ES-I3 (cell line): Measurements from ENCODE around the gene PLEKHB2.
"Not testable (repeated sequence)": the region's sequence is repeated elsewhere in the genome, so short reads cannot be mapped to it uniquely, and the experiment has no call there.

ENCODE experiments used
- H3K36me3 ChIP-seq: 2 replicates; pipeline ENCODE4 v1.6.1; 2013; ENCODE audit warnings: mild to moderate bottlenecking, low read length, control low read depth, moderate library complexity; ENCODE audit not compliant: insufficient read depth
- H3K4me1 ChIP-seq: 2 replicates; pipeline ENCODE4 v1.6.1; 2013; ENCODE audit warnings: mild to moderate bottlenecking, control low read depth, low read length; ENCODE audit not compliant: insufficient read depth
- H3K9ac ChIP-seq: 2 replicates; pipeline ENCODE4 v1.6.1; 2013; ENCODE audit warnings: low read depth, mild to moderate bottlenecking, low read length, moderate library complexity
- H3K9me3 ChIP-seq: 2 replicates; pipeline ENCODE4 v1.6.1; 2013; ENCODE audit warnings: mild to moderate bottlenecking, low read length, moderate library complexity; ENCODE audit not compliant: control insufficient read depth, insufficient read depth

PLEKHB2 gene

DNA sequence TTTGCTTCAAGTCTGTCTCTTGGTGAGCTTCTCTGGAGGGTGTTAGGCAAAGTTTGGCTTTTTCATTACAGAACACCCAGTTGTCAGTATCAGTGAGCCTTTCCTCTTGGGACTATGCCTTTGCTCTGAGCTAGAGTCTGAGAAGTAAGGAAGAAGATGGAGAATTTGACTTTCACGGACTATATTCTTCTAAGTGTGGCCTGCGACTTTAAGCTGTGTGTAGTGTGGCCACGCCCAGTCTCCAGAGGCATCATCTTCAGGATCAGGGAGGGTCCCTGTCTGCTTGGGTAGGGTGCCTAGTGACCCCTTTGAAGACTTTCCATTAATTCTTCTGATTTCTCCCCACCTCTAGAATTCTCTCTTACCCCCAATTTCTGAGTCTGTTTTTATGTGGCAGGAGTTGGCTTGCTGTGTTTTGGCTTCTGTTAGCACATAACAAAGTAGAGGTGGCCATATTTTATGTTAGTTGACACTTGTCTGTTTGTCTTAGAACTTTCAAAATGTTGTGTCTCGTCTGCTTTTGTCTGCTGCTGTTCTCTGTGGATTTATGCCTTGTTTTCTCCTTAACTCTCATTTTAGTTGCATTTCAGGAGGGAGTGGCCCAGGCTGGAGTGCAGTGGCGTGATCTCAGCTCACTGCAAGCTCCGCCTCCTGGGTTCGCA is 8.6 kb downstream of the PLEKHB2 start:
- no peaks in the 10 kb centered on the region for H3K36me3 ChIP-seq
- H3K9me3 ChIP-seq: peaks cover 2% of the 10 kb centered on the region; the same call in 1 of the 2 replicates
- no peak overlapping the region for H3K9ac ChIP-seq
- peaks cover 10% of the 10 kb centered on the region; the same call in 1 of the 2 replicates for H3K4me1 ChIP-seq

DNA sequence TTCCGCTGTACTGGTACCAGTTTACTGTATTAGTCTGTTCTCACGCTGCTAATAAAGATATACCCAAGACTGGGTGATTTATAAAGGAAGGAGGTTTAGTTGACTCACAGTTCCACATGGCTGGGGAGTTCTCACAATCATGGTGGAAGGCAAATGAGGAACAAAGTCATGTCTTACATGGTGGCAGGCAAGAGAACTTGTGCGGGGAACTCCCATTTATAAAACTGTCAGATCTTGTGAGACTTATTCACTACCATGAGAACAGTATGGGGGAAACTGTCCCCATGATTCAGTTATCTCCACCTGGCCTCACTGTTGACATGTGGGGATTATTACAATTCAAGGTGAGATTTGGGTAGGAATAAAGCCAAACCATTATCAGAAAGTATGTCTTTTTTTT is 9.8 kb downstream of the PLEKHB2 start:
- H3K36me3 ChIP-seq, H3K9ac ChIP-seq, H3K9me3 ChIP-seq: not testable (repeated sequence)
- peaks cover 10% of the 10 kb centered on the region; the same call in 1 of the 2 replicates for H3K4me1 ChIP-seq

DNA sequence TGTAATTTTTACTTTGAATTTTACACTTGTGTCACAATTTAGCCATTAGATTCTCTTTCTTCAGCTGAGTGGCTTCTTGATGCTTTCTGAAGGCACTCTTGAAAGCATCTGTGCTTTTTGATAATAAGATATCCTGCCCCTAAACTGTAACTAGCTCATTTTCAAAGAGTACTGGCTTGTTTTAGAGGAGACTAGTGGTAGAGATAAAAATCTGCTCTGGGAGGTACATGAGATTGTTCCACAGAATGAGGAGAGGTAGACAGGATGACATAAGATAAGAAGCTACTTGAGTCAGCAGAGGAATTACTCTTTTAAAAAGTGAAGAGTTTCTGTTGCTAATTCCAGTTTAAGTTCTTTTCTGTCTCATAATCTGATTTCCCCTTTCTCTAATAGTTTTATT is 10.6 kb downstream of the PLEKHB2 start:
- no peaks in the 10 kb centered on the region for H3K36me3 ChIP-seq
- peaks cover 10% of the 10 kb centered on the region; the same call in 1 of the 2 replicates for H3K4me1 ChIP-seq
- no peak overlapping the region for H3K9ac ChIP-seq
- H3K9me3 ChIP-seq: peaks cover 2% of the 10 kb centered on the region; the same call in 1 of the 2 replicates

DNA sequence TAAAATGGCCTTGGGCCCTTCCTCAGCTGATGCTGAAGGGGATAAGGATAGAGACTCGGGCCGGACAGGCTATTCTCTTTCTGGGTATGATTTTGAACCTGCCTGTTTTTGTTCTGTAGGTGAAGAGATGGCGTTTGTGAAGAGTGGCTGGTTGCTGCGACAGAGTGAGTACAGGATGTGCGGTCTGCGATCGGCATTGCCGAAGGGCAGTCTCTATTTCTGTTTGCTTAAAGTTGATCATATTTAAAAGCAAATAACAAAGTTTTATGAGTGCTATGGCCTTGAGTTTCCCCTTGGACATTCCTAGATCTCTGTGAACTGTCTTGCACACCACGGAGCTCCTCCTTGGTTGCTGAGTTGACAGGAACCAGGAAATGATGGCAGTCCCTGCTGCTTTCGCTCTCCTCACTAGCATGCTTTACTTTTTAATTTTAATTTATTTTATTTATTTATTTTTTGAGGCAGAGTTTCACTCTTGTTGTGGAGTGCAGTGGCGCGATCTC is 15.7 kb downstream of the PLEKHB2 start:
- Histone ChIP-seq H3K9me3 (peaks cover 2% of the 10 kb centered on the region; the same call in 1 of the 2 replicates), H3K4me1 (no peaks in the 10 kb centered on the region), H3K9ac (no peak overlapping the region), H3K36me3 (no peaks in the 10 kb centered on the region; the same call in 1 of the 2 replicates)

DNA sequence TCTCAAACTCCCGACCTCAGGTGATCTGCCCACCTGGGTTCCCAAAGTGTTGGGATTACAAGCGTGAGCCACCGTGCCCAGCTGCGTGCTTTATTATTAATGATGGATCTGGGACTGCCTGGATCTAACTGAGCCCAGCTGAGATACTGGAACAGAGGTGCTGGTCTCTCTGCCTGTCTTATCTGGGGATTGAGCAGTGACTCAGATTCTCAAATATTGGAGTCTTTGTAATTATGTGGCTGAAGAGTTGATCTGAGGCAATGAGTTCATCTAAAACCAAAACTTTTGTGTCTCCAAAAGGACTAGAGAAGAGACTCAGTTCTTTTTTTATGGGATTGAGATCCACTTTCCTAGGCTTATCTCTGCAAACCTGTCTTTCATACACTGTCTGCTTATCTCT is 16.3 kb downstream of the PLEKHB2 start:
- H3K9me3 ChIP-seq: no peaks in the 10 kb centered on the region; the same call in 1 of the 2 replicates
- H3K4me1 ChIP-seq: no peaks in the 10 kb centered on the region
- H3K36me3 ChIP-seq: no peaks in the 10 kb centered on the region; the same call in 1 of the 2 replicates
- no peak overlapping the region for H3K9ac ChIP-seq

DNA sequence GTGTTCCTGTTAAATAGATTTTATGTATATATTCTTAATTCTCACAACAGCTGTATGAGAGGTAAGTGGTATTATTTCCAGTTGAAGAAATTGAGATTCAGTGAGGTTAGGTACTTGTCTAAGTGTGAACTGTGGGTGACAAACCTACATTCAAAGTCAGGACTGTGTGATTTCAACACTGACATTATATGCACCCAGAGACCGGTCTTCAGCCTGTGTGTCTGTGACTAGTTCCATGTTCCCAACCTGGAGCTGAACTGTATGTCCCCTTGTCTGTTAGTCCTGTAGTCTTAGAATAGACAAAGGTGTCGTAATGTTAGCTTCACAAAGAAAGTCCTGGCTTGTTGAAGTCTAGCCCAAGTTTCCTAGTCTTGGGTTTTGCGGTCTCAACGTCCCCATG is 17.4 kb downstream of the PLEKHB2 start:
- Histone ChIP-seq H3K4me1 (no peaks in the 10 kb centered on the region), H3K36me3 (peaks cover 6% of the 10 kb centered on the region; the same call in 1 of the 2 replicates), H3K9me3 (no peaks in the 10 kb centered on the region), H3K9ac (no peak overlapping the region)

DNA sequence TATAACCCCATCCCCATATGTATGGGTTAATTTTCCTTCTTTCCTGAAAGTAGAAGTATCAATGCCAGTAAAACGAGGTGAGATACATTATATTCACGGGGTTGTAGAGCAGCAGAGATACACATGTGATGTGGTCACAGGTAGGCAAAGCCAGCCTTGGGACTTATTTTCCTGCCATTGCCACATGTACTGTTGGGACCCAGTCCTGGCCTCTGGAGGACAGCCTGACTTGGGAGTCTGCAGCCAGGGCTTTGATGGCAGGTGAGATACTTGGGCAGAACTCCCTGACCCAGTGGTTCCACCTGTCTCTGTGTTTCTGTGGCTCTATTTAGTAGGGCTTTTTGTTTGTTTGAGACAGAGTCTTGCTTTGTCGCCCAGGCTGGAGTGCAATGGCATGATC is 18.1 kb downstream of the PLEKHB2 start:
- Histone ChIP-seq H3K9ac (no peak overlapping the region), H3K36me3 (peaks cover 6% of the 10 kb centered on the region; the same call in 1 of the 2 replicates), H3K4me1 (no peaks in the 10 kb centered on the region), H3K9me3 (no peaks in the 10 kb centered on the region)

DNA sequence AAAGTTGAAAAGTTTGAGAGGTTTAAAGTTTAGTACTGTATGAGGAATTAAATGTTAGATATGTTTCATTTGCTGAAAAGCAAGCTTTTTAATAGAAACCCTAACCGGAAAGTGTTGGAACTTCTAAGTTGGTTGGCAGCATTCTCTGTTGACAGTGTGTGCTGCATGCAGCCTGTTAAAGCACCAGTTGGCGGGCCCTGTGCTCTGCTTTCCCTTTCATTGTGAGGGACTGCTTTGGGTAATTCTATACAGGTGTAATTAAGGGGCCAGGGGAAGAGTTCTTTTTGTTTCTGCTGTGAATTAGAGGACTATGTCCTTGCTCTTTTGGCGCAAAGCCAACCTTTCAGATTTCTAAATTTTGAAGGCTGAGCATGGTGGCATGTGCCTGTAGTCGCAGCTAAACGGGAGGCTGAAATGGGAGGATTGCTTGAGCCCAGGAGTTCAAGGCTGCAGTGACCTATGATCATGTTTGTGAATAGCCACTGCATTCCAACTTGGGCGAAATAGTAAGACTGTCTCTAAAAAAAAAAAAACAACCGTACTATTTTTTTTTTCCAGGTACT is 20.1 kb downstream of the PLEKHB2 start:
- Histone ChIP-seq H3K4me1 (no peaks in the 10 kb centered on the region), H3K9me3 (no peaks in the 10 kb centered on the region), H3K9ac (no peak overlapping the region), H3K36me3 (peaks cover 9% of the 10 kb centered on the region)

DNA sequence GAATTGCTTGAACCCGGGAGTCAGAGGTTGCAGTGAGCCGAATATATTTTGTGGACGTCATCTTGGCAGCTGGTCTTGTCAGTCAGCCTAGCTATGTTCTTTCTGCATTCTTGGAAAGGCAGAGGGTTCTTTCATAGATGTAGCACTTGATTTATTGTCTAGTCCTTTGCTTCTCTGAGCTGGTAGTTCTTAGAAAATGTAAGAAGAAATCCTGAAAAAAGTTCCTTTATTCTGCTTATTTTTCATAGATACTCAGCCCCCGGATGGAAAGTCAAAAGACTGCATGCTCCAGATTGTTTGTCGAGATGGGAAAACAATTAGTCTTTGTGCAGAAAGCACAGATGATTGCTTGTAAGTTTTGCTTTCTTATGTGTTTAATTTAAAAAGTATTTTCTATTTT is 21.3 kb downstream of the PLEKHB2 start:
- H3K36me3 ChIP-seq: peaks cover 16% of the 10 kb centered on the region

DNA sequence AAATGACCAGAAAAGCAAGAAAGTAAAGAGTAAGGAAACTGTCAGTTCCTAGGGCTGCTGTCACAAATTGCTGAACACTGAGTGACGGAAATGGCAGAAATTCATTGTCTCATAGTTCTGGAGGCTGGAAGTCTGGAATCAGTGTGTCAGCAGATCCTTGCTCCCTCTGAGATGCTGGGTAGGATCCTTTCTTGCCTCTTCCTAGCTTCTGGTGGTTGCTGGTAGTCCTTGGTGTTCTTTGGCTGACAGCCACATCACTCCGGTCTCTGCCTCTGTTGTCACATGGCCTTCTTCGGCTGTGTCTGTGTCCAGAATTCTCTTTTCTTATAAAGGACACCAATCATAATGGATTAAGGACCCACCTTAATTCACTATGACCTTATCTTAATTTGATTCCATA is 21.9 kb downstream of the PLEKHB2 start:
- Histone ChIP-seq H3K36me3 (peaks cover 16% of the 10 kb centered on the region), H3K9me3 (no peaks in the 10 kb centered on the region), H3K4me1 (no peaks in the 10 kb centered on the region), H3K9ac (no peak overlapping the region)

More for the DNA sequence above, 21.3 kb downstream of the PLEKHB2 start:
- no peak overlapping the region for H3K9ac ChIP-seq
- no peaks in the 10 kb centered on the region for H3K4me1 ChIP-seq
- no peaks in the 10 kb centered on the region for H3K9me3 ChIP-seq

DNA sequence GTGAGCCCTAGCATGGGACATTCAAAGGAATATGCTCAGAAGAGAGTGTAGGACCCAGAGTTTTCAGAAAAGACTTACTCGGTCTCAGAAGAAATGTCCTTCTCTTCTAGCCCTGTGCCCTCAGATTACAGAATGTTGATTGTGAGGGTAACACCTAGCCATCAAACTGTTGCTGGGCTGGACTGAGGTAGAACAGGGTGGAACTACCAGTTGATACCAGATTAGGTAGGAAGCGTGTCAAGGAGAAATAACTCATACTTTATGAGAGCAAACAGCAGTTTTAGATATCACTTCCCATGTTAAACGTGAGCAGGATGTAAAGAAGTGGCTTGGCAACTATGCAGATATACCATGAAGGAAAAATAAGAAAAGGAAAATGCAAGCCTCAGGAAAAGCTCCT is 22.8 kb downstream of the PLEKHB2 start:
- Histone ChIP-seq H3K9ac (no peak overlapping the region), H3K36me3 (peaks cover 22% of the 10 kb centered on the region), H3K9me3 (no peaks in the 10 kb centered on the region), H3K4me1 (no peaks in the 10 kb centered on the region)

DNA sequence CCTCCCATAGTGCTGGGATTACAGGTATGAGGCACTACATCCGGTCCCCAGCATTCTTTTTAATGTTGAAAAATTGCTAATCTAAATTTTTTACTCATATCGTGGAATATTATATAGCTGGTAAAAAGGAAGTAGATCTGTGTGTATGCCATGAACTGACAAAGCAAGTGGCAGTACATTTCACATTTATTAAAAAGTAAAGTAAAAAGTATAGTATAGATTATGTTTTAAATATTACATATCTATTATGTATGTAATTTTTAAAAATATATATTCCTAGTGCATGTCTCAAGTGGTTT is 25.1 kb downstream of the PLEKHB2 start:
- Histone ChIP-seq H3K9me3 (no peaks in the 10 kb centered on the region), H3K4me1 (no peaks in the 10 kb centered on the region), H3K9ac (no peak overlapping the region), H3K36me3 (peaks cover 22% of the 10 kb centered on the region)

DNA sequence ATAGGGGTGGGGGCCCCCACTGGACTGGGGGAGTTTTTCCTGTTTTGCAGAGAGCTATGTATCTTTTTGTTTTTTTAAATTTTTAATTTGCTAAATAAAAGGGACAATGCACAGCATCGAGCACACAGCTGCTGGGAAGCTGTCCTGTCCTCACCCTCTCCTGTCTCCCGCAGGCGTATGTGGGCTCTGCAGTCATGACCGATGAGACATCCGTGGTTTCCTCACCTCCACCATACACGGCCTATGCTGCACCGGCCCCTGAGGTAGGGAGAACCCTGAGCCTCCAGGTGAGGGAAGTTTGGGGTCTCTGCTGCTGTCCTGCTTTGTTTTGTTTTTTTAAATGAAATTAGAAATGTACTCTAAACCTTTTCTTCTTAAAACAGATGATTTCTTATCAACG is 27.6 kb downstream of the PLEKHB2 start:
- no peaks in the 10 kb centered on the region for H3K4me1 ChIP-seq
- H3K9ac ChIP-seq: no peak overlapping the region
- H3K36me3 ChIP-seq: peaks cover 16% of the 10 kb centered on the region
- no peaks in the 10 kb centered on the region for H3K9me3 ChIP-seq

DNA sequence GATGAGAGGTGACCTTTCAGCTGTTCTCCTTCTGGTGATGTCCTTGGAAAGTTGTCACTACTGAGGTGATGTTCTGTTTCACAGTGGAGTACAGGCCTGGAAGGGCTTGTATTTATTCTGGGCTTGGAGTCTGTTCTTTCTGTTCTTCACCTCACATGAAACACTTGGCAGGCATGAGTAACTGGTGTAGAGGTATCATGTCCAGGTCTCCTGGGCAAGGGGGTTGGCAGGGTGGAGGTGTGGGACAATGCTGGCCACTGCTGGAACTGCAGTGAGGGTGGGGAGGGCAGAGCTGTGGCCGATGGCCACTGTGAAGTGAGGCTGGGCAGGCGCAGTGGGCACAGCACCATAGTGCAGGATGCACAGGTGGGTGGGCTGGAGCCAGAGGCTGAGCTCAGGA is 35.4 kb downstream of the PLEKHB2 start:
- no peaks in the 10 kb centered on the region for H3K9me3 ChIP-seq

DNA sequence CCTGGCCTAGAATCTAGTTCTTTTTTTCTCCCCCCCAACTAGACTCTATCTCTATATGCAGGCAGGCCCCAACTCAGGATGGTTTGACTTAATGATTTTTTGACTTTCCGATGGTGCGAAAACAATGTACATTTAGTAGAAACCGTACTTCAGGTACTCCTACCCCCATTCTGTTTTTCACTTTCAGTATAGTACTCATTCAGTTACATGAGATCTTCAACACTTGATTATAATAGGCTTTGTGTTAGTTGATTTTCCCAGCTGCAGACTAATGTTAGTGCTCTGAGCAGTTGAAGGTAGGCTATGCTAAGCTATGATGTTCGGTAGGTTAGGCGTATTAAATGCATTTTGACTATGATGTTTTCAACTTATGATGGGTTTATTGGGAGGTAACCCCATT is 37.7 kb downstream of the PLEKHB2 start:
- H3K36me3 ChIP-seq: peaks cover 9% of the 10 kb centered on the region; the same call in 1 of the 2 replicates
- H3K4me1 ChIP-seq: no peaks in the 10 kb centered on the region
- H3K9ac ChIP-seq: no peak overlapping the region
- H3K9me3 ChIP-seq: no peaks in the 10 kb centered on the region

More for the DNA sequence above, 35.4 kb downstream of the PLEKHB2 start:
- Histone ChIP-seq H3K36me3 (peaks cover 9% of the 10 kb centered on the region; the same call in 1 of the 2 replicates), H3K4me1 (no peaks in the 10 kb centered on the region), H3K9ac (no peak overlapping the region)
